T-helper 1 cell (primary cell): ENCODE results near the gene BARX2.
A peak's percentile ranks its signal among the peaks of the same experiment; 100 is the strongest.
"Not testable (repeated sequence)": the region's sequence is repeated elsewhere in the genome, so short reads cannot be mapped to it uniquely, and the experiment has no call there.

ENCODE experiments used
- DNase-seq, 5 donors: peaks; one replicate each; pipeline ENCODE4 v3.0.0-alpha.2; 2012 to 2020
- total RNA-seq, 4 donors: gene quantifications; one replicate each; lab custom pipeline; 2026; lab: John Stamatoyannopoulos, UW

BARX2 gene
- 0 reads per million in 4 donors for total RNA-seq

- peak in 1 of 5 donors; percentile 21 for DNase-seq
Observed at GRCh38 chr11:129375751-129376657, at the start of gene BARX2. Gene BARX2 (plus strand): TSS chr11:129375848. CDS start chr11:129376036, 188 bp downstream.

GRCh38 chr11:129326921-129327320 lies 48.7 kb upstream of the BARX2 start:
- DNase-seq: no peak

GRCh38 chr11:129327708-129328107 lies 47.9 kb upstream of the BARX2 start:
- DNase-seq: not testable (repeated sequence)

- no peak for DNase-seq
Observed at GRCh38 chr11:129328756-129329155, 46.9 kb upstream of the BARX2 start.

- DNase-seq: no peak
Observed at GRCh38 chr11:129331217-129331616, 44.4 kb upstream of the BARX2 start.

- peak in 4 of 5 donors; percentile 23 to 46 (median 30) for DNase-seq
Observed at GRCh38 chr11:129331871-129332274, 43.8 kb upstream of the BARX2 start.

- DNase-seq: no peak
Observed at GRCh38 chr11:129333873-129334272, 41.8 kb upstream of the BARX2 start.

- peak in 1 of 5 donors; percentile 5 for DNase-seq
Observed at GRCh38 chr11:129344301-129344940, 31.2 kb upstream of the BARX2 start.

- DNase-seq: no peak
Observed at GRCh38 chr11:129346916-129347315, 28.7 kb upstream of the BARX2 start.

- DNase-seq: no peak
Observed at GRCh38 chr11:129348813-129349212, 26.8 kb upstream of the BARX2 start.

GRCh38 chr11:129352676-129353075 lies 23.0 kb upstream of the BARX2 start:
- DNase-seq: no peak

- DNase-seq: no peak
Observed at GRCh38 chr11:129354691-129355090, 21.0 kb upstream of the BARX2 start.

GRCh38 chr11:129359748-129360147 lies 15.9 kb upstream of the BARX2 start:
- no peak for DNase-seq

- peak; percentile 19 to 77 (median 58) for DNase-seq
Observed at GRCh38 chr11:129364143-129364654, 11.4 kb upstream of the BARX2 start.

GRCh38 chr11:129365816-129366215 lies 9.8 kb upstream of the BARX2 start:
- no peak for DNase-seq

- DNase-seq: no peak
Observed at GRCh38 chr11:129366737-129367597, 8.7 kb upstream of the BARX2 start.

GRCh38 chr11:129368889-129369672 lies 6.6 kb upstream of the BARX2 start:
- no peak for DNase-seq

GRCh38 chr11:129370715-129371114 lies 4.9 kb upstream of the BARX2 start:
- DNase-seq: no peak

- DNase-seq: no peak
Observed at GRCh38 chr11:129372609-129373488, 2.8 kb upstream of the BARX2 start.

GRCh38 chr11:129373489-129373953 lies 2.1 kb upstream of the BARX2 start:
- no peak for DNase-seq
